IMR-90 (cell line): ENCODE results near the gene DHH. TPM values are rescaled to one million over a fixed set of nuclear protein-coding genes. Genes with fewer than 3 reads are reported as not detected.

Source experiments
- ATAC-seq: fragments of 200-7000 bp; cut with Tn5 transposase; 2 replicates; pipeline ENCODE4 v1.9.1; 2020; ENCODE audit warnings: low read depth, mild to moderate bottlenecking, moderate library complexity
- BruUV-seq: library from RNA; stranded (reverse); fragments of 400-500 nt; replicated peaks from 2 replicates; lab custom pipeline; 2021; lab: Mats Ljungman, UMichigan
- CTCF ChIA-PET: fragments of 300-600 bp; formaldehyde crosslinking; extraction: SDS; loops from one replicate; lab custom pipeline; 2021; ENCODE audit warnings: antibody characterized with exemption; lab: Yijun Ruan, JAX
- POLR2A ChIA-PET: fragments of 300-600 bp; sonication (Branson Sonifier 250); formaldehyde crosslinking; loops from one replicate; lab custom pipeline; 2022; ENCODE audit warnings: antibody characterized with exemption; ENCODE audit not compliant: unreplicated experiment; lab: Charles Lee
- DNase-seq: peaks from one replicate; pipeline ENCODE4 v3.0.0; 2013
- H2AFZ ChIP-seq: replicated peaks from 2 replicates; pipeline ENCODE3; 2013; ENCODE audit warnings: low read length, mild to moderate bottlenecking; ENCODE audit not compliant: poor library complexity
- H2AK5ac ChIP-seq: 2 replicates; pipeline ENCODE4 v1.6.1; 2013; ENCODE audit warnings: low read depth, low read length, inconsistent platforms
- H2AK9ac ChIP-seq: replicated peaks from 2 replicates; pipeline ENCODE3; 2013; ENCODE audit warnings: mild to moderate bottlenecking, low read depth, low read length, moderate library complexity; ENCODE audit not compliant: poor library complexity
- H2BK120ac ChIP-seq: 2 replicates; pipeline ENCODE4 v1.6.1; 2013; ENCODE audit warnings: low read depth, low read length, inconsistent platforms
- H2BK15ac ChIP-seq: 3 replicates; pipeline ENCODE4 v1.6.1; 2013; ENCODE audit warnings: low read depth, low read length, inconsistent platforms
- H2BK20ac ChIP-seq: 2 replicates; pipeline ENCODE4 v1.6.1; 2013; ENCODE audit warnings: low read depth, mild to moderate bottlenecking, inconsistent platforms, low read length, moderate library complexity
- H2BK5ac ChIP-seq: 2 replicates; pipeline ENCODE4 v1.6.1; 2013; ENCODE audit warnings: mild to moderate bottlenecking, low read depth, low read length, inconsistent platforms; ENCODE audit not compliant: poor library complexity, severe bottlenecking
- H3K14ac ChIP-seq: replicated peaks from 2 replicates; pipeline ENCODE4 v1.6.1; 2013; ENCODE audit warnings: low read depth, low read length, inconsistent platforms
- H3K18ac ChIP-seq: 2 replicates; pipeline ENCODE4 v1.6.1; 2013; ENCODE audit warnings: low read depth, low read length, control low read depth
- H3K23ac ChIP-seq: 2 replicates; pipeline ENCODE4 v1.6.1; 2013; ENCODE audit warnings: low read depth, low read length, inconsistent platforms
- H3K27ac ChIP-seq: 2 replicates; pipeline ENCODE4 v1.5.1; 2013; ENCODE audit warnings: mild to moderate bottlenecking, control low read depth, low read length; ENCODE audit not compliant: insufficient read depth
- H3K27me3 ChIP-seq: 2 replicates; pipeline ENCODE4 v1.6.1; 2013; ENCODE audit warnings: low read length; ENCODE audit not compliant: control insufficient read depth, insufficient read depth
- H3K36me3 ChIP-seq: 2 replicates; pipeline ENCODE4 v1.6.1; 2013; ENCODE audit warnings: low read length, mixed read lengths; ENCODE audit not compliant: control insufficient read depth, insufficient read depth
- H3K4ac ChIP-seq: 2 replicates; pipeline ENCODE4 v1.6.1; 2013; ENCODE audit warnings: low read depth, low read length, inconsistent platforms
- H3K4me1 ChIP-seq: 2 replicates; pipeline ENCODE4 v1.6.1; 2013; ENCODE audit warnings: low read length, mixed read lengths; ENCODE audit not compliant: control insufficient read depth, insufficient read depth
- H3K4me2 ChIP-seq: 2 replicates; pipeline ENCODE4 v1.6.1; 2013; ENCODE audit warnings: low read depth, mild to moderate bottlenecking, control low read depth, low read length, moderate library complexity
- H3K4me3 ChIP-seq: 2 replicates; pipeline ENCODE4 v1.5.1; 2013; ENCODE audit warnings: low read depth, mild to moderate bottlenecking, control low read depth, low read length, moderate library complexity; ENCODE audit not compliant: insufficient read depth
- H3K56ac ChIP-seq: 2 replicates; pipeline ENCODE4 v1.6.1; 2013; ENCODE audit warnings: low read length, inconsistent platforms; ENCODE audit not compliant: insufficient read depth; ENCODE audit errors: extremely low read depth
- H3K79me1 ChIP-seq, 2 experiments: 2 replicates each; pipeline ENCODE4 v1.6.1; 2013; ENCODE audit warnings: low read length in 2 of 2, inconsistent platforms in 1 of 2, low read depth in 1 of 2
- H3K9ac ChIP-seq: 2 replicates; pipeline ENCODE4 v1.6.1; 2013; ENCODE audit warnings: low read depth, low read length, control low read depth
- H3K9me1 ChIP-seq: 2 replicates; pipeline ENCODE4 v1.6.1; 2013; ENCODE audit warnings: low read length, inconsistent platforms; ENCODE audit not compliant: insufficient read depth
- H3K9me3 ChIP-seq: 2 replicates; pipeline ENCODE4 v1.6.1; 2013; ENCODE audit warnings: low read length; ENCODE audit not compliant: control insufficient read depth, insufficient read depth
- H4K20me1 ChIP-seq: 2 replicates; pipeline ENCODE4 v1.6.1; 2013; ENCODE audit warnings: low read length, inconsistent platforms; ENCODE audit not compliant: insufficient read depth
- H4K5ac ChIP-seq: 2 replicates; pipeline ENCODE4 v1.6.1; 2013; ENCODE audit warnings: mild to moderate bottlenecking, low read depth, low read length, control low read depth
- H4K8ac ChIP-seq, 2 experiments: 2 replicates each; pipeline ENCODE4 v1.6.1; 2013; ENCODE audit warnings: low read depth in 2 of 2, low read length in 2 of 2, control low read depth in 1 of 2, inconsistent platforms in 1 of 2
- H4K91ac ChIP-seq: 2 replicates; pipeline ENCODE4 v1.6.1; 2013; ENCODE audit warnings: low read depth, low read length, inconsistent platforms; ENCODE audit not compliant: insufficient read depth
- CEBPB ChIP-seq: IDR thresholded peaks from 2 replicates; pipeline ENCODE4 v1.6.1; 2012; ENCODE audit warnings: low read depth, low read length, improper control_type of control experiment
- CTCF ChIP-seq: conservative IDR thresholded peaks from 2 replicates; pipeline ENCODE4 v1.5.1; 2012; ENCODE audit warnings: mild to moderate bottlenecking, low read depth, low read length, improper control_type of control experiment
- ELK1 ChIP-seq: fragments of 150-350 bp; IDR thresholded peaks from 2 replicates; pipeline ENCODE4 v1.6.1; 2016; ENCODE audit warnings: low read depth, mild to moderate bottlenecking, low read length, moderate library complexity, borderline replicate concordance
- FOS ChIP-seq: fragments of 150-350 bp; IDR thresholded peaks from 2 replicates; pipeline ENCODE4 v1.6.1; 2016; ENCODE audit warnings: low read depth, low read length
- MAFK ChIP-seq: IDR thresholded peaks from 2 replicates; pipeline ENCODE4 v1.6.1; 2012; ENCODE audit warnings: low read depth, low read length, improper control_type of control experiment
- MXI1 ChIP-seq: IDR thresholded peaks from 2 replicates; pipeline ENCODE4 v1.6.1; 2012; ENCODE audit warnings: low read depth, mild to moderate bottlenecking, low read length, moderate library complexity, borderline replicate concordance
- NFE2L2 ChIP-seq: fragments of 150-350 bp; IDR thresholded peaks from 2 replicates; pipeline ENCODE4 v1.6.1; 2016; ENCODE audit warnings: low read depth, mild to moderate bottlenecking, low read length
- POLR2A ChIP-seq: IDR thresholded peaks from 2 replicates; pipeline ENCODE4 v1.6.1; 2012; ENCODE audit warnings: mild to moderate bottlenecking, low read depth, low read length
- RAD21 ChIP-seq: IDR thresholded peaks from 2 replicates; pipeline ENCODE4 v1.6.1; 2012; ENCODE audit warnings: low read length, improper control_type of control experiment
- RCOR1 ChIP-seq: IDR thresholded peaks from 2 replicates; pipeline ENCODE4 v1.6.1; 2012; ENCODE audit warnings: mild to moderate bottlenecking, low read length, improper control_type of control experiment; ENCODE audit not compliant: insufficient replicate concordance
- RFX5 ChIP-seq: IDR thresholded peaks from 2 replicates; pipeline ENCODE4 v1.8.0; 2012; ENCODE audit warnings: low read depth, mild to moderate bottlenecking, low read length, moderate library complexity
- SMC3 ChIP-seq: fragments of 150-350 bp; IDR thresholded peaks from 2 replicates; pipeline ENCODE4 v1.6.1; 2016; ENCODE audit warnings: low read depth, mild to moderate bottlenecking, antibody characterized with exemption, low read length, moderate library complexity
- USF2 ChIP-seq: fragments of 150-350 bp; IDR thresholded peaks from 2 replicates; pipeline ENCODE4 v1.6.1; 2017; ENCODE audit warnings: mild to moderate bottlenecking, antibody characterized with exemption, low read length, low read depth
- WGBS, 2 experiments: methylation state at CpG; one replicate each; pipeline versions ENCODE4 v1.1.5 to v1.1.7; 2013; ENCODE audit warnings: missing lambda C conversion rate in 2 of 2; ENCODE audit not compliant: insufficient read length in 1 of 2; ENCODE audit errors: extremely low coverage in 2 of 2; 5-methylcytosine and 5-hydroxymethylcytosine counted together
- dilution Hi-C: fragments of 300-500 bp; cut with HindIII; formaldehyde crosslinking; loops from one replicate; pipeline ENCODE4 v1.14.3; 2018; ENCODE audit warnings: low sequenced_read_pairs; ENCODE audit not compliant: unreplicated experiment
- in situ Hi-C: fragments of 300-500 bp; cut with MboI; formaldehyde crosslinking; loops from 3 replicates; pipeline ENCODE4 v1.14.3; 2019; ENCODE audit warnings: low sequenced_read_pairs, inconsistent platforms, mixed read lengths
- intact Hi-C: fragments of 100-400 bp; cut with micrococcal nuclease; formaldehyde crosslinking; loops from 2 replicates; pipeline ENCODE4 v1.10.0; 2022
- polyA plus RNA-seq, 3 experiments: library from polyadenylated mRNA; depleted of rRNA; stranded (reverse); fragments of >200 nt; gene quantifications; 2 replicates each; pipeline ENCODE4 v1.2.3, GENCODE V29; 2012; ENCODE audit warnings: low replicate concordance in 1 of 3
- total RNA-seq: library from RNA; depleted of rRNA; stranded (reverse); fragments of >200 nt; gene quantifications from 2 replicates; pipeline ENCODE4 v1.2.3, GENCODE V29; 2012

Gene DHH
- total and polyA plus RNA-seq, 2 of the 4 experiments (the other 2 are of a cell fraction), result under 0.01 to 0.07 TPM

- Histone ChIP-seq H3K23ac (no peak overlapping the region), H3K18ac (no peak overlapping the region), H2BK5ac (no peak overlapping the region), H2BK120ac (no peak overlapping the region), H3K9me1 (no peaks in the 10 kb centered on the region), H2BK15ac (no peak overlapping the region), H2AK9ac (no peak overlapping the region), H3K79me1 (peaks cover 6 to 40% of the 10 kb centered on the region in 2 experiments), H3K9ac (no peak overlapping the region), H2AFZ (no peak overlapping the region), H2BK20ac (no peak overlapping the region), H4K91ac (no peak overlapping the region), H4K5ac (no peak overlapping the region), H3K9me3 (no peaks in the 10 kb centered on the region), H3K4me2 (no peak overlapping the region), H4K20me1 (peaks cover 25% of the 10 kb centered on the region), H3K4me1 (peaks cover 7% of the 10 kb centered on the region), H2AK5ac (no peak overlapping the region), H3K36me3 (peaks cover 17% of the 10 kb centered on the region), H3K4me3 (no peak overlapping the region), H3K4ac (no peak overlapping the region), H3K14ac (no peak overlapping the region), H3K27me3 (no peaks in the 10 kb centered on the region), H3K27ac (no peak overlapping the region), H4K8ac (no peak overlapping the region), H3K56ac (no peak overlapping the region)
- ChIA-PET CTCF (interaction anchor here (0.9 to 1.0 kb wide), 2 partner anchors 69 to 101 kb away, joined by 3 to 4 read pairs; no protein-coding TSS in a partner anchor), POLR2A (no interaction called here)
- BruUV-seq, result no TSS peak
- TF ChIP-seq CTCF (no peak), SMC3 (no peak), RFX5 (no peak), USF2 (no peak), NFE2L2 (no peak), RAD21 (no peak), POLR2A (no peak), ELK1 (no peak), MAFK (no peak), FOS (no peak), MXI1 (no peak), CEBPB (no peak), RCOR1 (no peak)
- intact Hi-C loops, result loop anchor here (10.0 kb wide), 1 partner anchor 131 kb away; the partner anchor contains the start of gene TUBA1C
- dilution Hi-C loops, result no loop called here
- ATAC-seq (no peak), DNase-seq (no peak)
- WGBS, 2 experiments, result no CpG with 5 or more reads among the region's 10 CpGs
- in situ Hi-C loops, result loop anchor here (10.0 kb wide), 1 partner anchor 51 kb away; the partner anchor contains the start of gene TUBA1A
These were observed 39.0 kb upstream of the DHH start for GRCh38 chr12:49133590-49133989.
